ENCODE data around the gene GATAD2B. TPM values are rescaled to one million over a fixed set of nuclear protein-coding genes. Genes with fewer than 3 reads are reported as not detected.
"Not testable (repeated sequence)": the region's sequence is repeated elsewhere in the genome, so short reads cannot be mapped to it uniquely, and the experiment has no call there.

The GATAD2B gene
- total and polyA plus RNA-seq, 8 donors = 31.5 to 41.5 (median 33.1) TPM

DNA sequence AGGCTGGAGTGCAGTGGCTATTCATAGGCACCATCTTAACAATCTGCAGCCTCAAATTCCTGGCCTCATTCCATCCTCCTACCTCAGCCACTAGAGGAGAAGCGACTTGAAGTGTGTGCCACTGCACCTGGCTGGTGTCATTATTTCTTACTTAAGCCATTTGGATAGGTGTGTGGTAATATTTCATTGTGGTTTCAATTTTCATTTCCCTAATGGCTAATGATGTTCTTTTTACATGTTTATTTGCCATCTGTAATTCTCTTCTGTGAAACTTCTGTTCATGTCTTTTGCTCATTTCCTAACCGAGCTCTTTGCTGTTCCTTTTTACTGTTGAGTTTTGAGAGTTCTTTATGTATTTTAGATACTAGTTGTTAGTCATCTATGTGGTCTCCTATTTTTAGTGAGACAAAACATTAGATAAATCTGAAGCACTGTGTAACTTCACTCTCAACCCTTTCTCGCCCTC, 80.7 kb downstream of the GATAD2B start:
- H3K27ac ChIP-seq = no peak overlapping the region
- DNase-seq = peak in 1 of 4 donors; percentile 47

DNA sequence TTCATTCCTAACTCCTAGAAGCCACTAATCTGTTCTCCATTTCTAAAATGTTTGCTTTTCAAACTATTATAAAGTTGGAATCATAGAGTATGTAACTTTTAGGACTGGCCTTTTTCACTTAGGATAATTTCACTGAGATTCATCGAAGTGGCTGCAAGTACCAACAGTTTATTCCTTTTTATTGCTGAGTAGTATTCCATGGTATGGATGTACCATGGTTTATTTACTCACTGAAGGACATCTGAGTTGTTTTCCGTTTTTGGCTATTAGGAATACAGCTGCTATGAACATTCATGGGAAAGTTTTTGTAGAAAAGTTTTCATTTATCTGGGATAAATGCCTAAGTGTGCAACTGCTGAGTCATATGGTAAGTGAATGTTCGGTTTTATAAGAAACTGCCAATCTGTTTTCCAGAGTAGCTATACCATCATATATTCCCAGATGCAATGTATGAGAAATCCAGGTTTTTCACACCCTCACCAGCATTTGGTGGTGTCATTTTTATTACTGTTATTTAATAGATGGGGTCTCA, 81.2 kb downstream of the GATAD2B start:
- intact Hi-C loops (cut with DNase I) = no loop called here
- TF ChIP-seq, protein P1, sequence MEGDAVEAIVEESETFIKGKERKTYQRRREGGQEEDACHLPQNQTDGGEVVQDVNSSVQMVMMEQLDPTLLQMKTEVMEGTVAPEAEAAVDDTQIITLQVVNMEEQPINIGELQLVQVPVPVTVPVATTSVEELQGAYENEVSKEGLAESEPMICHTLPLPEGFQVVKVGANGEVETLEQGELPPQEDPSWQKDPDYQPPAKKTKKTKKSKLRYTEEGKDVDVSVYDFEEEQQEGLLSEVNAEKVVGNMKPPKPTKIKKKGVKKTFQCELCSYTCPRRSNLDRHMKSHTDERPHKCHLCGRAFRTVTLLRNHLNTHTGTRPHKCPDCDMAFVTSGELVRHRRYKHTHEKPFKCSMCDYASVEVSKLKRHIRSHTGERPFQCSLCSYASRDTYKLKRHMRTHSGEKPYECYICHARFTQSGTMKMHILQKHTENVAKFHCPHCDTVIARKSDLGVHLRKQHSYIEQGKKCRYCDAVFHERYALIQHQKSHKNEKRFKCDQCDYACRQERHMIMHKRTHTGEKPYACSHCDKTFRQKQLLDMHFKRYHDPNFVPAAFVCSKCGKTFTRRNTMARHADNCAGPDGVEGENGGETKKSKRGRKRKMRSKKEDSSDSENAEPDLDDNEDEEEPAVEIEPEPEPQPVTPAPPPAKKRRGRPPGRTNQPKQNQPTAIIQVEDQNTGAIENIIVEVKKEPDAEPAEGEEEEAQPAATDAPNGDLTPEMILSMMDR (IDR thresholded peaks at IDR 0.05) = no peak
- no peak for ATAC-seq
- Histone ChIP-seq H3K27me3 (no peaks in the 10 kb centered on the region), H3K9me3 (no peaks in the 10 kb centered on the region), H3K4me1 (peaks cover 0 to 11% of the 10 kb centered on the region in 2 donors), H3K4me3 (no peak overlapping the region), H3K36me3 (no peaks in the 10 kb centered on the region), H3K27ac (no peak overlapping the region)
- DNase-seq = no peak

More for the DNA sequence above, 80.7 kb downstream of the GATAD2B start:
- intact Hi-C loops (cut with DNase I) = no loop called here
- TF ChIP-seq, protein P1 (IDR thresholded peaks at IDR 0.05) = no peak
- no peak overlapping the region for H3K4me3 ChIP-seq
- no peaks in the 10 kb centered on the region for H3K9me3 ChIP-seq
- no peaks in the 10 kb centered on the region for H3K36me3 ChIP-seq
- peak; percentile 89 for ATAC-seq
- H3K27me3 ChIP-seq = no peaks in the 10 kb centered on the region
- H3K4me1 ChIP-seq = peaks cover 0 to 11% of the 10 kb centered on the region in 2 donors

DNA sequence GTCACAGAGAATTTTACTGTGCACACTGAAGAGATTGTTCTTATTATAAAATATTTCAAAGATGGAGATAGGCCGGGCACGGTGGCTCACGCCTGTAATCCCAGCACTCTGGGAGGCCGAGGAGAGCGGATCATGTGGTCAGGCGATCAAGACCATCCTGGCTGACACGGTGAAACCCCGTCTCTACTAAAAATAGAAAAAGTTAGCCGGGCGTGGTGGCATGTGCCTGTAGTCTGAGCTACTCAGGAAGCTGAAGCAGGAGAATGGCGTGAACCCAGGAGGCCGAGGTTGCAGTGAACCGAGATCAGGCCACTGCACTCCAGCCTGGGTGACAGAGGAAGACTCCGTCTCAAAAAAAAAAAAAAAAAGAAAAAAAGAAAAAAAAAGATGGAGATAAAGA, 82.0 kb downstream of the GATAD2B start:
- H3K9me3 ChIP-seq; ATAC-seq; intact Hi-C loops (cut with DNase I); H3K36me3 ChIP-seq; H3K27me3 ChIP-seq; DNase-seq; H3K27ac ChIP-seq; H3K4me3 ChIP-seq: not testable (repeated sequence)
- peaks cover 0 to 11% of the 10 kb centered on the region in 2 donors for H3K4me1 ChIP-seq

DNA sequence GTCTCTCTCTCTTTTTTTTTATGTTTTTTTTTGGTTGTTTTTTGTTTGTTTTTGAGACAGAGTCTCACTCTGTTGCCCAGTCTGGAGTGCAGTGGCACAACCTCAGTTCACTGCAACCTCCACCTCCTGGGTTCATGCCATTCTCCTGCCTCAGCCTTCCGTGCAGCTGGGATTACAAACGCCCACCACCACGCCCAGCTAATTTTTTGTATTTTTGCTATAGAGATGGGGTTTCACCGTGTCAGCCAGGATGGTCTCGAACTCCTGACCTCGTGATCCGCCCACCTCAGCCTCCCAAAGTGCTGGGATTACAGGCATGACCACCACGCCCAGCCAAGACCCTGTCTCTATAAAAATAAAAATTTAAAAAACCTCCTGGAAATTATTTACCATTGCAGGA, 88.8 kb downstream of the GATAD2B start:
- H3K4me1 ChIP-seq; H3K36me3 ChIP-seq; intact Hi-C loops (cut with DNase I); H3K27ac ChIP-seq; DNase-seq; H3K4me3 ChIP-seq; ATAC-seq; H3K27me3 ChIP-seq; H3K9me3 ChIP-seq: not testable (repeated sequence)

DNA sequence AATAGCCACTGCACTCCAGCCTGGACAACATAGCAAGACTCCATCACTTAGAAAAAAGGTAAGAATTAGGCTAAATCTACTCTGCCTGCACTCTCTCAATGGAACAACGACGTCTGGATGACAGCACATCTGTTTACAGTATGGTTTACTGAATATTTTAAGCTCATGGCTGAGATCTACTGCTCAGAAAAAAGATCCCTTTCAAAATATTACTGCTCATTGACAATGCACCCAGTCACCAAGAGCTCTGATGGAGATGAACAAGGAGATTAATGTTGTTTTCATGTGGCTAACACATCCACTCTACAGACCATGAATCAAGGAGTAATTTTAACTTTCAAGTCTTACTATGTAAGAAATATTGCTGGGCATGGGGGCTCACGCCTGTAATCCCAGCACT, 89.6 kb downstream of the GATAD2B start:
- no peak overlapping the region for H3K4me3 ChIP-seq
- DNase-seq (no peak), ATAC-seq (no peak)
- peaks cover 0 to 3% of the 10 kb centered on the region in 2 donors for H3K4me1 ChIP-seq
- no peak overlapping the region for H3K27ac ChIP-seq
- no peaks in the 10 kb centered on the region for H3K9me3 ChIP-seq
- TF ChIP-seq, protein P1 (IDR thresholded peaks at IDR 0.05) = no peak
- intact Hi-C loops (cut with DNase I) = no loop called here
- no peaks in the 10 kb centered on the region for H3K27me3 ChIP-seq
- peaks cover 0 to under 1% of the 10 kb centered on the region in 2 donors for H3K36me3 ChIP-seq

DNA sequence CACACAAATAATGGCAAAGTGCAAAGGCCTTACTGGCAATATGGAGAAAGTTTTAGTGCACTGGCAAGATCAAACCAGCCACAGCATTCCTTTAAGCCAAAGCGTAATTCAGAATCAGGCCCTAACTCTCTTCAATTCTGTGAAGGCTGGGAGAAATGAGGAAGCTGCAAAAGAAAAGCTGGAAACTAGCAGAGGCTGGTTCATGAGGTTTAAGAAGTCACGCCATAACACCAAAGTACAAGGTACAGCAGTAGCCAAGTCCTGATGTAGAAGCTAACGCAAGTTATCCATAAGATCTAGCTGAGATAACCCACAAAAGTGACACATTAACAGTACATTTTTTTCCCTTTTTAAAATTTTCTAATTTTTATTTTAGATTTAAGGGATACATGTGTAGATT, 90.5 kb downstream of the GATAD2B start:
- Histone ChIP-seq H3K36me3 (peaks cover 0 to 9% of the 10 kb centered on the region in 2 donors), H3K27me3 (no peaks in the 10 kb centered on the region), H3K4me1 (no peaks in the 10 kb centered on the region), H3K9me3 (no peaks in the 10 kb centered on the region), H3K4me3 (no peak overlapping the region), H3K27ac (no peak overlapping the region)
- DNase-seq = no peak
- no peak for ATAC-seq
- TF ChIP-seq, protein P1 (IDR thresholded peaks at IDR 0.05) = no peak
- intact Hi-C loops (cut with DNase I) = no loop called here
